ENCODE measurements around the gene HOXD11. TPM values are rescaled to one million over a fixed set of nuclear protein-coding genes. Genes with fewer than 3 reads are reported as not detected.

HOXD11 gene
- total RNA-seq, 1 donor from 2014 or later = not detected

- Histone ChIP-seq H3K27me3 (ENCODE audit: low read depth) (peaks cover 97% of the 10 kb centered on the region), H3K9me3 (no peaks in the 10 kb centered on the region), H3K4me1 (peaks cover 13% of the 10 kb centered on the region), H3K4me3 (no peak overlapping the region), H3K36me3 (no peaks in the 10 kb centered on the region), H3K27ac (no peak overlapping the region)
- intact Hi-C loops (cut with DNase I) = no loop called here
- DNase-seq (no peak), ATAC-seq (peak in 1 of 2 donors; percentile 31)
- peak; percentile 42 for TF ChIP-seq CTCF (IDR thresholded peaks at IDR 0.05)
Measured at GRCh38 chr2:176079831-176080539, 27.1 kb upstream of the HOXD11 start.

DNA sequence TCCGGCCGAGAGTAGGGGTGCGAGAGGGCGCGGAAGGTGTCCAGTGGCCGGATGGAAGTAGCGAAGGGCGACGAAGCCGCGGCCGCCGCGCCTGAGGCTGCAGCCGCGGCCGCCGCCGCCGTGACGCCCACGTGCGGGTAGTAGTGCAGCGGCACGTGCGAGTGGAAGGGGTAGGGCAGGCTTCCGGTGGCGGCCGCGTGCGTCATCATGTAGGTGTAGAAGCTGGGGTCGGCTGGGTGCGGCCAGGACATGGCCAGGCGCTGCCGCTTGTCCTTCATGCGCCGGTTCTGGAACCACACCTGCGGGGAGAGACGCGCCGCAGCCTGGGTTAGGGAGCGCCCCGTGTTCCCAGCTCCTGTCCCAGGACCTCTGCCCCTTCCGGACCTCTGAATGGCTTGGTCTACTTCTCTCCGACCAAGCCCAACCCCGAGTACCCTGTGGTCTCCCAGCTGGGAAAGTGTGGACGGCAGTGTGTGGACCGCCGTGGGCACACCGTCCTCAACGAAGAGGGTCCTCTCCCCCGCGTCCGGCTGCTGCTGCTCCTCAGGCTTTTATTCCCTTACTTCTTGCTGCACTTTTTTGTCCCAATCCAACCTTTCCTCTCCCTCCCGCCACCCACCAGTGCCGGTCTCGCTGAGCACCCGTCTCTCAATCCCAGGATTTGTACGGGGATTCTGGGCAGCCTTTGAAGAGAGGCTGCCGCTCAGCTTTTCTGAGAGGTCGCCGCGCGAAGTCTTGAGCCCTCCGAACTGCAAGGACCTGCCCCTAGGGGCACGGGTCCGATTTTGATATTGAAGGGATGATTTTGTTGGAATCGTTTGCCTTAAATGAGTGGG, 26.3 kb upstream of the HOXD11 start:
- H3K36me3 ChIP-seq = no peaks in the 10 kb centered on the region
- intact Hi-C loops (cut with DNase I) = no loop called here
- ATAC-seq (no peak), DNase-seq (no peak)
- peaks cover 97% of the 10 kb centered on the region for H3K27me3 ChIP-seq (ENCODE audit: low read depth)
- no peak overlapping the region for H3K27ac ChIP-seq
- H3K9me3 ChIP-seq = no peaks in the 10 kb centered on the region
- TF ChIP-seq CTCF (IDR thresholded peaks at IDR 0.05) = no peak
- no peak overlapping the region for H3K4me3 ChIP-seq
- peaks cover 13% of the 10 kb centered on the region for H3K4me1 ChIP-seq

- Histone ChIP-seq H3K36me3 (no peaks in the 10 kb centered on the region), H3K4me1 (peaks cover 13% of the 10 kb centered on the region), H3K27ac (no peak overlapping the region), H3K27me3 (ENCODE audit: low read depth) (peaks cover 97% of the 10 kb centered on the region), H3K9me3 (no peaks in the 10 kb centered on the region), H3K4me3 (no peak overlapping the region)
- no peak for ATAC-seq
- intact Hi-C loops (cut with DNase I) = no loop called here
- DNase-seq = no peak
- TF ChIP-seq CTCF (IDR thresholded peaks at IDR 0.05) = no peak
Measured at GRCh38 chr2:176081376-176081836, 25.7 kb upstream of the HOXD11 start.

GRCh38 chr2:176081837-176082524, 25.1 kb upstream of the HOXD11 start:
- no peaks in the 10 kb centered on the region for H3K9me3 ChIP-seq
- H3K4me1 ChIP-seq = peaks cover 13% of the 10 kb centered on the region

More at GRCh38 chr2:176081837-176082524, 25.1 kb upstream of the HOXD11 start:
- ATAC-seq (no peak), DNase-seq (no peak)
- TF ChIP-seq CTCF (IDR thresholded peaks at IDR 0.05) = no peak
- H3K36me3 ChIP-seq = no peaks in the 10 kb centered on the region
- no peak overlapping the region for H3K4me3 ChIP-seq
- no peak overlapping the region for H3K27ac ChIP-seq
- peaks cover 97% of the 10 kb centered on the region for H3K27me3 ChIP-seq (ENCODE audit: low read depth)
- intact Hi-C loops (cut with DNase I) = no loop called here

All from lower lobe of right lung (tissue), 2 donors.